GM21717 (cell line): ENCODE results near the gene RPS19.
"Not testable (repeated sequence)": the region's sequence is repeated elsewhere in the genome, so short reads cannot be mapped to it uniquely, and the experiment has no call there.

Experiments used
- ATAC-seq: cut with Tn5 transposase; IDR thresholded peaks from one replicate; pipeline ENCODE4 v1.9.1; 2021; ENCODE audit warnings: mild to moderate bottlenecking, moderate library complexity; ENCODE audit not compliant: unreplicated experiment

Gene RPS19

DNA sequence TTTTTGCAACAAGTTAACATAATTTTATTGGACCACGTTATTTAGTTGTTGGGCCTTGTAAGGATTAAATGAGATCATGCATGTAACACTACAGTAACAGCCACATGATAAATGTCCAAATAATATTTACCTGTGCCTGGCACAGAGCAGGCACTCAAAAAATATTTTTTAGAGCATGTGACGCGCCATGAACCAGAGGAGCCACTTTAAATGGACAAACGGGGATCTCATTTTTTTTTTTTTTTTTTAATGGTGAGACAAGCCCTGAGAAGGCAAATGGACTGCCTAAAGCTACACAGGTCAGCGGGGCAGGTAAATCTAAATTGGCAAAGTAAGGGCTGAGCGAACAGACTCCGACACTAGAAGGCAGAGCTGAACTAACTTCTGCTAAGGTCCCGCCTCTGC, 840 bp upstream of the RPS19 start:
- ATAC-seq = no peak

- ATAC-seq = no peak
Measured at GRCh38 chr19:41860419-41861115, 512 bp downstream of the RPS19 start.

GRCh38 chr19:41861116-41861768, 1.2 kb downstream of the RPS19 start:
- no peak for ATAC-seq

DNA sequence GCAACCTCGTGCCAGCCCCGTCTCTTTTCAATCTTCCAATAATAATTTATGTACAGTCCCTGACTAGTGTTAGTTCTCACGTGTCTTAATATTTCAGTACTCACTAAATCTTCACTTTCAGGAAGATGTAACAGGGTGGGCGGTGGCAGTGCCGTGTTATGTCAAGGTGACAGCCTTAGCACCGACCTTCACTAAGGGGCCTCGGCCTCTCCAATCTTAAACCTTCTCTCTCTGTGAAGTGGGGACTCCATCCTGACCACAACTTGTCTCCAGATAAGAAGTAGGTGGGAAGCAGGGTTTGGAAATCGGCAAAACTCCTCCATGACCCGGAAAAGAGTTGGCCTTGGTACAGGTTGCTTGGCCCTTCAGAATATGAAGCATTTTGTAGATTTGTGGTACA, 1.8 kb downstream of the RPS19 start:
- no peak for ATAC-seq

DNA sequence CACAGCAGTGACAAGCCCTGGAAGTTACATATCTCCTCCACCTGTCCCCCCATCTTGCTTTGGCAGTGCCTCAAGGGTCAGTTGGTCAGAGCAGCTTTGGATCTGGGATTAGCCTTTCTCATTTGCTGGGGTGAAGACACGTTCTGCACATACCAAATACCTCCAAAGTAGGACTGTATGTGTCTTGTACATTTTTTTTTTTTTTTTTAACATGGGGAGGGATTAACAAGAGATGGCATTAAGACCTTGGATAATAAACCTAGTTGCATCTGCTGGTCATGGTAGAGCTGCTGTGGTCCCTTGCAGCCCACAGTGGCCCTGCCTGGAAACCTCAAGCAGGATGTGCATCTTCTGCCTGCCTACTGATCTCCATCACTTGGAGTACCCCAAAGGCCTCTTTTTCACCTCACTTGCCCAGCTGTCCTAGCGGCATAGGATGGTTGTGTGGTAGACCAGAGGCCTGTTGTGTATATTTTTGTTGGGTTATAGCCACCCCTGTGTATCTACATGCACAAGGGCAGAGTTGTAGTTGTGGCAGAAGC, 2.5 kb downstream of the RPS19 start:
- ATAC-seq = no peak

DNA sequence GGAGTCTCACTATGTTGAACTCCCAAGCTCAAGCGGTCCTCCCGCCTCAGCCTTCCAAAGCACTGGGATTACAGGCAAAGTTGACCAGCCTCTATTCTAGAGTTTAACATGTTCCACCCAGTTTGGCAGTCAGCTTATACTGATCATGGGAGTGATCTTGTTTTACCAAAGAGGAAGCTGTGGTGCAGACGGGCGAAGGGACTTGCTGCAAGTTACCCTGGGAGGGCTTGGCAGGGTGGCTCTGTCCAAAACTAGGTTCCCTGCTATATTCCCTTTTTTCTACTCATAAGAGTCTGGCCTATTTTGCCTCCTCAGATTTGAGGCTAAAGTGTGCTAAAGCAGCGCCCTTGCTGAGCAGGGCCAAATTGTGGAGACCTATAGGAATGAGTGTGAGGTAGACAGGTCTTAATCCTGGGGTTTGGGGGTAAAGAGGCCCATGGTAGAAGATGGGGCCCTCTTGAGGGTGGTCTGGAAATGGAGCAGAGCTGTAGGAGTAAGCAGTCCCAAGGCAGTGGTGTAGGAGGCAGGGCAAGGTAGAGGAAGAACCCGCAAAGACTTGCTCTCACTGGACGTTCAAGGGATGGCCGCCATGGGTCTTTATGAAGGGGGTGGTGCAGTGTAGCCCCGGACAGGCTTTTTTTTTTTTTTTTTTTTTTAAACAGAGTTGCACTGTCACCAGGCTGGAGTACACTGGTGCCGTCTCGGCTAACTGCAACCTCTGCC, 3.3 kb downstream of the RPS19 start:
- ATAC-seq = no peak

DNA sequence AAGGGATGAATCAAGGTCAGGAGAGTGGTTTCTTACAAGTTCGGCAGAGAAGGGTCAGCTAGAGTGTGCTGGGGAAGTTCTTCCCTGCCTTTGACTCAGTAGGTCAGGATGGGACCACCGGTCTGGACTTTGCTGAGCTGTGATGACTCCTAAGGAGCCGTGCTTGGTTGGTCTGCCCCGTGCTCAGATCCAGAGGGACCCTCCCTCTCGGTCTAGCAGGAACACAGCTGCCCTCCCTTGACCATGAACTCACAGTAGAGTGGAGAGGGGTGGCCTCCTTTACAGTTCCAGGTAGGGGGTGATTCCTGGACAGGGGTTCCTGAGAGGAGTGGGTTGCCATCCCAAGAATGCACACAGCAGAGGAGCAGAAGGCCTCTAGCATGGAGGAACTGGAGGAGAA, 4.3 kb downstream of the RPS19 start:
- ATAC-seq = no peak

GRCh38 chr19:41866284-41866683, 6.2 kb downstream of the RPS19 start:
- no peak for ATAC-seq

DNA sequence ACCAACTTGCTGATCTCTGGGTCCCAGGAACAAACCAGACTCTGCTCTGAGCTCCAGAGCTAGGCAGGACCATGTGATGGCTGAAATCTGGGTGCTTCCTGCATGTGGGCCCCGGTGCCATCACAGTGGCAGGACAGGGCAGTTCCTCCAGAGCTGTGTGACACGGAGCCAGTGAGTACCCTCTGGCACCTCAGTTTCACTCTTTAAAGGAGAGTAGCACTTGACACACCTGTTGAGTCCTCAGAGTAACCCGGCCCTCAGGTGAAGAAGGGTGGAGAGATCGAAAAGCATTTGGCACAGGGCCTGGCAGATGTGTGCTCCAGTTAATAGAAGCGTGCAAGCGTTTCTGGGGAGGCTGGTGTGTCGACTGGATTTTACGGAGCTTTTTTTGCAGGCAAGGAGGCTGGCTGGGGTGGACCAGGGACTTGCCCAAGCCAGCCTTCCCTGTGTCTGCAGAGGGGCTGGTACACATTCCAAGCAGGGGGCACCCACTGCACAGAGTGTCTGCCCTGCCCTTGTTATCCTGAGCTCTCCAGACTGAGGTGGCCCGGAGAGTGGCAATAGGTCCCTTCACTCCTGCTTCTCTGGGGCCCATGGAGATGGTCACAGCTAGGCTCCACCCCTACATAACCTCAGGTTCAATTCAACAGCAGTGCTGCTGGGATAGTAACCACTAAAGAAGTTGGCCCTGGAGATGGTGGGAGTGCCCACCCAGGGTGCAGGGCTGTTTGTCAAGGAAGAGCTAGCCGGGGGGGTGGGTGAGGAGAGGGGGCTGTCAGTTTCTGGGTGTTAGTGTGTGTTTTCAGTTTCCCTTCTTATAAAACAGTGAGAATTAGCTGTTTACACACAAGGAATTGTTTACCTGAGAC, 8.3 kb downstream of the RPS19 start:
- ATAC-seq = no peak

DNA sequence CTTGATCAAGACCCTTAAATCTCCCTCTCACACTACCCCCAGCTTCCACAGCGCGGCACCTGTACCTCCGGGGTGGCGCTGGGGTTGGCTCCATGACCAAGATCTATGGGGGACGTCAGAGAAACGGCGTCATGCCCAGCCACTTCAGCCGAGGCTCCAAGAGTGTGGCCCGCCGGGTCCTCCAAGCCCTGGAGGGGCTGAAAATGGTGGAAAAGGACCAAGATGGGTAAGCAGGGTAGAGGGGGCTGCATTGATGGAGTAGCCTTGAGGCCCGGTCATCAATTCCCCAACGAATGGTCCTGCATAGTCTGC, 8.9 kb downstream of the RPS19 start:
- ATAC-seq = no peak

GRCh38 chr19:41869374-41869955, 9.4 kb downstream of the RPS19 start:
- ATAC-seq = no peak

- no peak for ATAC-seq
Measured at GRCh38 chr19:41870401-41870873, 10.4 kb downstream of the RPS19 start.

DNA sequence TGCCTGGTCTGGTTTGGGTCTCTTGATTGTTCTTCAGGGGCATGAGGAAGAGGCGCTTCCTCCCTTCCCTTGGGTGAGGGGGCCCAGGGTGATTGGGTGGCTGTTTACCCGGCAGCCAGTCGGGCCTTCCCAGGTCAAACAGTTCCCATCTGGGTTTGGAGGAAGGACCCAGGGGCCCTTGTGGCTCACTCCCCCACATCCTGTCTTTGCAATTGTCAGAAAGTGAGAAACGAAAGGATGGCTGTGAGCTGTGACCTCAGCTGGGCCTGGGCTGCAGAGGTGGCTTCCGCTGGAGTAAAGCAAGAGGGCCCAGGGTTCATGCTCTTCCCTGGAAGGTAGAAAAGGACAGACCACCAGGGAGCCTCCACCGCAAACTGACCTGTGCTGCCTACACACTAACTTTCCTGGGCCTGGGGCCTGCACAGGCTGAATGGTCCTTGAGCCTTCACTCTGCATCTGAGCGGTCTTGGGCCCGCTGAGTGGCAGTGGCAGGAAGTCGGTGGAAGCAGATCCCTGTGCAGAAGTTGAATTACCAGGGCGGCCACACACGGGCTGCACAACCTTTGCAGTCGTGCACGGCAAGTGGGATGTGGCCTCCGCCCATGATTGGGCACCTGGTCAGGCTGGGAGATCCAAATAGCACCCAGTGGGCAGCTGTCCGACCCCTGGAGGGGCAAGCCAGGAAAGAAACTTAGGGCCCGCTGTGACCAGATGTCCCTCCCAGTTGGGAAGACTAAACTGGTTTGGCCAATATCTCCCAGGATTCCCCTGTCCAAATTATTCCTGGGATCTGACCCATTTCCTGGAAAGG, 11.7 kb downstream of the RPS19 start:
- peak; percentile 39 for ATAC-seq

- ATAC-seq = no peak
Measured at GRCh38 chr19:41872384-41872774, 12.3 kb downstream of the RPS19 start.

GRCh38 chr19:41872775-41873647, 13.0 kb downstream of the RPS19 start:
- ATAC-seq = no peak

- ATAC-seq = not testable (repeated sequence)
Measured at GRCh38 chr19:41875973-41876372, 15.9 kb downstream of the RPS19 start.

- peak; percentile 39 for ATAC-seq
Measured at GRCh38 chr19:41876847-41877832, 17.1 kb downstream of the RPS19 start, which contains the start of gene CD79A. CD79A (plus strand) TSS chr19:41877279; CDS start chr19:41877305, 26 bp downstream.
